OCI-LY7 (cell line): ENCODE results near the gene GSTO1. TPM values are rescaled to one million over a fixed set of nuclear protein-coding genes. Genes with fewer than 3 reads are reported as not detected.

Experiments
- BruUV-seq: library from RNA; stranded (reverse); fragments of 400-500 nt; replicated peaks from 2 replicates; lab custom pipeline; 2021; lab: Mats Ljungman, UMichigan
- CTCF ChIA-PET: fragments of 300-600 bp; sonication (Branson Sonifier 250); formaldehyde crosslinking; loops from one replicate; lab custom pipeline; 2022; ENCODE audit warnings: antibody characterized with exemption; ENCODE audit not compliant: unreplicated experiment; lab: Charles Lee
- POLR2A ChIA-PET: fragments of 300-600 bp; sonication (Branson Sonifier 250); formaldehyde crosslinking; loops from one replicate; lab custom pipeline; 2022; ENCODE audit warnings: antibody characterized with exemption; lab: Charles Lee
- DNase-seq: peaks from one replicate; pipeline ENCODE4 v3.0.0-alpha.2; 2015; ENCODE audit warnings: low spot score
- H2AFZ ChIP-seq: fragments of 200-600 bp; sonication (generic), shearing (Covaris generic); 2 replicates; pipeline ENCODE4 v1.6.1; 2014; ENCODE audit warnings: mild to moderate bottlenecking, antibody characterized with exemption, low read length, moderate library complexity
- H3K27ac ChIP-seq: fragments of 200-600 bp; sonication (generic); 2 replicates; pipeline ENCODE4 v1.5.1; 2014; ENCODE audit warnings: mixed run types, low read depth, mild to moderate bottlenecking, moderate library complexity, low read length, inconsistent platforms; ENCODE audit not compliant: poor library complexity, severe bottlenecking
- H3K36me3 ChIP-seq: fragments of 200-600 bp; sonication (generic); 2 replicates; pipeline ENCODE4 v1.6.1; 2014; ENCODE audit warnings: mild to moderate bottlenecking, antibody characterized with exemption, low read length, moderate library complexity, mixed read lengths; ENCODE audit not compliant: insufficient read depth
- H3K4me1 ChIP-seq: fragments of 200-600 bp; sonication (generic); 2 replicates; pipeline ENCODE4 v1.5.1; 2014; ENCODE audit warnings: mild to moderate bottlenecking, low read length; ENCODE audit not compliant: insufficient read depth, poor library complexity, severe bottlenecking
- H3K4me2 ChIP-seq: fragments of 200-600 bp; sonication (generic); 2 replicates; pipeline ENCODE4 v1.6.1; 2014; ENCODE audit warnings: mild to moderate bottlenecking, low read length
- H3K4me3 ChIP-seq: fragments of 200-600 bp; sonication (generic); 2 replicates; pipeline ENCODE4 v1.5.1; 2014; ENCODE audit warnings: mild to moderate bottlenecking, low read depth, low read length; ENCODE audit not compliant: poor library complexity, severe bottlenecking
- H3K79me2 ChIP-seq: fragments of 200-600 bp; sonication (generic); 2 replicates; pipeline ENCODE4 v1.6.1; 2016; ENCODE audit warnings: low read depth, mild to moderate bottlenecking, low read length, moderate library complexity, mixed read lengths; ENCODE audit not compliant: insufficient read depth
- H3K9me2 ChIP-seq: fragments of 200-600 bp; sonication (generic); 2 replicates; pipeline ENCODE4 v1.6.1; 2016; ENCODE audit warnings: mild to moderate bottlenecking, low read length, mixed read lengths; ENCODE audit not compliant: insufficient read depth
- H3K9me3 ChIP-seq: fragments of 200-600 bp; sonication (generic); 2 replicates; pipeline ENCODE4 v1.6.1; 2014; ENCODE audit warnings: mild to moderate bottlenecking, mixed run types, low read length, mixed read lengths
- H4K20me1 ChIP-seq: fragments of 200-600 bp; sonication (generic); 2 replicates; pipeline ENCODE4 v1.6.1; 2014; ENCODE audit warnings: mild to moderate bottlenecking, antibody characterized with exemption, low read length, moderate library complexity, mixed read lengths; ENCODE audit not compliant: insufficient read depth
- EZH2phosphoT487 ChIP-seq: fragments of 200-600 bp; sonication (generic); IDR thresholded peaks from 2 replicates; pipeline ENCODE4 v1.6.1; 2018; ENCODE audit warnings: low read depth, borderline replicate concordance, mild to moderate bottlenecking, mixed run types, antibody characterized with exemption, low read length, moderate library complexity, mixed read lengths
- intact Hi-C: fragments of 100-400 bp; cut with micrococcal nuclease; formaldehyde crosslinking; loops from one replicate; pipeline ENCODE4 v1.10.0; 2022; ENCODE audit not compliant: unreplicated experiment
- total RNA-seq, 2 experiments: library from RNA; depleted of rRNA in 1 of 2; stranded (reverse); fragments of >200 nt in 1 of 2; shearing (Covaris generic) in 1 of 2; gene quantifications; 2 replicates each; pipeline ENCODE4 v1.2.3, GENCODE V29; 2014 to 2022
- TF ChIP-seq, protein P1 (sequence below): fragments of 200-600 bp; sonication (generic); conservative IDR thresholded peaks from 2 replicates; pipeline ENCODE4 v1.5.1; 2014; ENCODE audit warnings: mild to moderate bottlenecking, antibody characterized with exemption, low read length, moderate library complexity, mixed read lengths

GSTO1 gene
- total RNA-seq, 2 experiments from 2014 or later: 1.7 to 27.4 TPM

DNA sequence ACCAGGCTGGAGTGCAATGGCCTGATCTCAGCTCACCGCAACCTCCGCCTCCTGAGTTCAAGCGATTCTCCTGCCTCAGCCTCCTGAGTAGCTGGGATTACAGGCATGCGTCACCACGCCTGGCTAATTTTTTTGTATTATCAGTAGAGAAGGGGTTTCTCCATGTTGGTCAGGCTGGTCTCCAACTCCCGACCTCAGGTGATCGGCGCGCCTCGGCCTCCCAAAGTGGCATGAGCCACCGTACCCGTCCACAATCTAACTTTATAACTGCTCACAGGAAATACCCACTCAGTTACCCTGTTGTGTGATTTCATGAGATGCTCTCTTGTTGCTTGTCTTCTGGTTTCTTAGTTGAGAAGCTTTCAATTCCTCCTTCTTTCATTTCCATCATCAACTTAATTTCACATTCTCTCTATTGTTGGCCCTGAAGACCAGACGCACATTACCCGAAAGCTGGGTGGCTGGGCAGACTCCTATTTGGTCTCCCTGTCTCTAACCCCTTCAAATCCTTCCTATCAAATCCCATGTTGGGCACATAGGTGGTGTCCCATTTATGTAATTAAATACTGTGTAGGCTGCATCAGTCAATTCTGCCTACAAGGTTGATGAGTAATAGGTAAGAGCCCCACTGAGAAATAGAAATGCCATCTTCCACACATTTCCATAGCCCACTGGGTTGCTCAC is 13.2 kb downstream of the GSTO1 start:
- H3K4me2 ChIP-seq: peak overlapping the region; percentile 95
- H3K4me1 ChIP-seq: peaks cover 16% of the 10 kb centered on the region
- BruUV-seq: no TSS peak
- TF ChIP-seq EZH2phosphoT487: no peak
- TF ChIP-seq, protein P1, sequence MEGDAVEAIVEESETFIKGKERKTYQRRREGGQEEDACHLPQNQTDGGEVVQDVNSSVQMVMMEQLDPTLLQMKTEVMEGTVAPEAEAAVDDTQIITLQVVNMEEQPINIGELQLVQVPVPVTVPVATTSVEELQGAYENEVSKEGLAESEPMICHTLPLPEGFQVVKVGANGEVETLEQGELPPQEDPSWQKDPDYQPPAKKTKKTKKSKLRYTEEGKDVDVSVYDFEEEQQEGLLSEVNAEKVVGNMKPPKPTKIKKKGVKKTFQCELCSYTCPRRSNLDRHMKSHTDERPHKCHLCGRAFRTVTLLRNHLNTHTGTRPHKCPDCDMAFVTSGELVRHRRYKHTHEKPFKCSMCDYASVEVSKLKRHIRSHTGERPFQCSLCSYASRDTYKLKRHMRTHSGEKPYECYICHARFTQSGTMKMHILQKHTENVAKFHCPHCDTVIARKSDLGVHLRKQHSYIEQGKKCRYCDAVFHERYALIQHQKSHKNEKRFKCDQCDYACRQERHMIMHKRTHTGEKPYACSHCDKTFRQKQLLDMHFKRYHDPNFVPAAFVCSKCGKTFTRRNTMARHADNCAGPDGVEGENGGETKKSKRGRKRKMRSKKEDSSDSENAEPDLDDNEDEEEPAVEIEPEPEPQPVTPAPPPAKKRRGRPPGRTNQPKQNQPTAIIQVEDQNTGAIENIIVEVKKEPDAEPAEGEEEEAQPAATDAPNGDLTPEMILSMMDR: no peak
- H3K9me2 ChIP-seq: no peaks in the 10 kb centered on the region
- H3K4me3 ChIP-seq: peak overlapping the region; percentile 88
- peak; percentile 4 for DNase-seq
- H3K27ac ChIP-seq: peak overlapping the region; percentile 47
- ChIA-PET POLR2A (interaction anchor here (0.6 to 1.8 kb wide), 5 partner anchors 11 to 754 kb away, joined by 3 to 7 read pairs (median 4); no protein-coding TSS in a partner anchor), CTCF (interaction anchor here (0.6 kb wide), 1 partner anchor 1092 kb away, joined by 3 read pairs; no protein-coding TSS in a partner anchor)
- intact Hi-C loops: loop anchor here (2.0 to 5.0 kb wide), 3 partner anchors 71 to 301 kb away; partner anchors contain the start of genes ITPRIP, SFR1 and SLK
- peaks cover 41% of the 10 kb centered on the region for H3K36me3 ChIP-seq
- no peaks in the 10 kb centered on the region for H3K9me3 ChIP-seq
- peaks cover 30% of the 10 kb centered on the region; the same call in 1 of the 2 replicates for H4K20me1 ChIP-seq
- peak overlapping the region; percentile 43; the same call in 1 of the 2 replicates for H2AFZ ChIP-seq
- peaks cover 58% of the 10 kb centered on the region for H3K79me2 ChIP-seq

DNA sequence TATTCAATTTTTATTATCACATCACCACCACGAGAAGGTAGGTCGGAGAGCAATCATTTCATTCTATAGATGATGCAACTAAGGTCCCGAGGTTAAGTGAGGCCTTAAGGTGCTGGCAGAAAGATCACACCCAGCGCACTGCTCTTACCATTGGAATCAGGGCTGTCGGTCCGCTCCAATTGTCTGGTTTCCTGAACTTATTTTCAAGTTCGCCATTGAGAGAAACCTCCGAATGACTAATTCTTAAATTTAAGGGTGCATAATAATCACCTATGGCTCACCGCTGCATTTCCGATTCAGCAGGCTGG is 13.7 kb downstream of the GSTO1 start:
- intact Hi-C loops: loop anchor here (2.0 to 5.0 kb wide), 3 partner anchors 70 to 301 kb away; partner anchors contain the start of genes ITPRIP, SFR1 and SLK
- ChIA-PET POLR2A (interaction anchor here (0.6 to 1.8 kb wide), 4 partner anchors 19 to 1493 kb away, joined by 3 to 13 read pairs (median 6); partner anchors contain the start of gene SFR1), CTCF (interaction anchor here (1.6 kb wide), 1 partner anchor 23 kb away, joined by 6 read pairs; no protein-coding TSS in a partner anchor)
- H3K79me2 ChIP-seq: peaks cover 53% of the 10 kb centered on the region
- no peak for TF ChIP-seq EZH2phosphoT487
- TF ChIP-seq, protein P1: no peak
- peak overlapping the region; percentile 88 for H3K4me3 ChIP-seq
- TSS peak; percentile 81 for BruUV-seq
- H4K20me1 ChIP-seq: peaks cover 25% of the 10 kb centered on the region; the same call in 1 of the 2 replicates
- DNase-seq: no peak
- H2AFZ ChIP-seq: peak overlapping the region; percentile 43; the same call in 1 of the 2 replicates
- no peaks in the 10 kb centered on the region for H3K9me3 ChIP-seq
- peak overlapping the region; percentile 47 for H3K27ac ChIP-seq
- H3K4me2 ChIP-seq: peak overlapping the region; percentile 95
- H3K9me2 ChIP-seq: no peaks in the 10 kb centered on the region
- H3K36me3 ChIP-seq: peaks cover 40% of the 10 kb centered on the region
- H3K4me1 ChIP-seq: peaks cover 16% of the 10 kb centered on the region
